Activated T-helper 1 cell treated with anti-CD3 and anti-CD28 coated beads, Interleukin-2, amount 50 U/mL, for 16 hours (primary cell): ENCODE results near the gene G3BP2.
A peak's percentile ranks its signal among the peaks of the same experiment; 100 is the strongest.

ENCODE experiments used
- DNase-seq, 2 donors: peaks; one replicate each; pipeline ENCODE4 v3.0.0-alpha.2; 2020; ENCODE audit warnings: low read depth in 1 of 2, low spot score in 1 of 2

Gene G3BP2

DNA sequence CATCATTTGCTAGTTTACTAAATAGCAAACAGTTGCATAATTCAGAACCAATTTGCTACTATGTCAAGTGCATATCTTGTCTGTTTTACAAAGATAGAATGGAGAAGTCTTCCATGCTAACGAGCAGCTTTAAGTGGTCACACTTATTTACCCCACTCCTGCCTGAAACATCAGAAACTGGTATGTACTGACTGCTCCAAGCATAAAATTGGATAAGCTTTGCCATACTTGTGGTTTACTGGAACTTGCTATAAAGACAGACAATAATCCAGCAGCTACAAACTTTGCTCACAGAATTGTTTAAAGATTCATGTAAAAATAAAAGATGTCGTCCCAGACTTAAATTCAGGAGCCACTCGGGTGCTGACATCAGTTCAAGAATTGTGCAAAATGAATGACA, 29.6 kb downstream of the G3BP2 start:
- no peak for DNase-seq

DNA sequence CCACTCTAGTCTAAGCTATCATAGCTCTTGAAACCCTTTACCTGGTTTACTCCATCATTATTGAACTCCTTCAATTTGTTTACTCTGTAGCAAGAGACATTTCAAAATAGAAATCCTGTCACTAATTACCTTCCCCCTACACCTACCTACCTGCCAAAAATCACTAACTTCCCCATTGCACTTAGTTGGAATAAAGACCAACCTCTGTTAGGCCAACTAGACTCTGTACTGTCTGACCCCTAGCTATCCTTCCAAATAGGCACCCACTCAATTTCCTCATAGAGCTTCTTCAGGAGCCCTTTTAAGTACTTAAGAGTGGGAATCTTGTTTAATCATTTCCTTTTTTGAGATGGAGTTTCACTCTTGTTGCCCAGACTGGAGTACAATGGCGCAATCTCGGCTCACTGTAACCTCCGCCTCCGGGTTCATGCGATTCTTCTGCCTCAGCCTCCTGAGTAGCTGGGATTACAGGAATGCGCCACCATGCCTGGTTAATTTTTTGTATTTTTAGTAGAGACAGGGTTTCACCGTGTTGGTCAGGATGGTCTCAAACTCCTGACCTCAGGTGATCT, 34.0 kb downstream of the G3BP2 start:
- DNase-seq = no peak

DNA sequence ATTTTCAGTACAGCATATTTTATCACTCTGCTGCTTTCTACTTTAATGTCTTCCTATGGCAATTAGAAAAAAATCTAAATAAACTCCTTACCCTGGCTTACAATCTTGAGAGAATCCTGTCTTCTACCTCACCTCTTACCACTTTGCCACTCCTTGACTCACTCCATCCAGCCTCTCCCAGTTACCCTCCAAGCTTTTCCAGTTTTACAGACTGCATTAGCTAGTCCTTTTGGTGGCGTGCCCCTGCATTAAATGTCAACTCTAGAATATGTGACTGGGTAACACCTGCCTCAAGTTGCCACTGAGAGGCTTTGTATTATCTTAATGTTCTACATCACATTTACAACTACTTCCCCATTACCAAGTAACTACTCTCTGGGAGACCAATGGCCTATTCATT, 35.4 kb downstream of the G3BP2 start:
- no peak for DNase-seq

DNA sequence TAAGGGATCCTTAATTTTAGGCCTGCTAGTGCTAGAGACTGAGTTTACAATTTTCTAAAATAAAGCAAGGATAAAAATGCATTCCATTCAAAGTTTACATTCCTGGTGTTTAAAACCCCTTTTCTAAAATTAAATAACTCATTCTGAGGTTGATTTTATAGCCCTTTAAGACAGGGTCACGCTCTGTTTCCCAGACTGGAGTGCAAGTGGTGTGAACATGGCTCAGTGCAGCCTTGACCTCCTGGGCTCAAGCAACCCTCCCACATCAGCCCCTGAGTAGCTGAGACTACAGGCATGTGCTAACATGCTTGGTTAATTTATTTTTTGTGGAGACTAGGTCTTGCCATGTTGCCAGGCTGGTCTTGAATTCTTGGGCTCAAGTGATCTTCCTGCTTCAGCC, 36.0 kb downstream of the G3BP2 start:
- DNase-seq = no peak

- no peak for DNase-seq
These were observed 38.3 kb downstream of the G3BP2 start for GRCh38 chr4:75634951-75635350.

GRCh38 chr4:75634281-75634680, 38.9 kb downstream of the G3BP2 start:
- no peak for DNase-seq

GRCh38 chr4:75633846-75634245, 39.4 kb downstream of the G3BP2 start:
- DNase-seq = no peak

GRCh38 chr4:75630937-75631329, 42.3 kb downstream of the G3BP2 start:
- no peak for DNase-seq

DNA sequence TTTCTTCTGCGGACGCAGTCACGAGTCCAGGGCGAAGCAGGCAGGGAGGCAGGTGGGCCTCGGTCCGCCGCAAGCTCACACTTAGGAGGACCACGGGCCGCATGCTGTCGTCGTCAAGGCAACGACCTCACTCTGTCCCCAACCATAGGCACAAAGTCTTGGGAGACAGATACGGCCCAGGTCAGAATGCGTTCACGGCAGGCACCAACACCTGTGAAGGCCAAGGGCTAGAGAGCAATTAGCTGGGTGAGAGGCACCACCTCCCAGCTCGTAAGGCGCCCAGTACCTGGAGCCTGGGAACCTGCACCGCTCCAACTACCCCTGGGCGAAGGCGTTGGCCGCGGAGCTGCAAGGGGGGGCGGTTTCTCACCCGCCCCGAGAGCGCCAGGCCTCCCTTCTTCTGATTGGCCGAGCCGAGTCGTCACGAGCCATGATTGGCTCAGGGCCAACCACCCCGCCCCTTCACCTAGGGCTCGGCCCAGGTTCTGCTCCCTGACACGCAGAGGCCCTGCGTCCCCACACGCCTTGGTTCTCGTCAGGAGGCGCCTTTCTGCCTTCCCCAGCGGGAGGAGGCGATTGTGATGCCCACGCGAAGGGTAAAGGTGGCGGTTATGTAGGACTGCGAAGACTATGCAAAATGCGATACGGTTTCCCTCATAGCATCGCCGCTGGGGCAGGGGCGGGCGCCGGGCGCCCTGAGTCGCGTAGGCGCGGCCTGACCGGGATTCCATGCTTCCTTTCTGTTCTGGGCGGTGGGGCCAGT, 42.9 kb downstream of the G3BP2 start, which contains the start of gene CDKL2:
CDKL2 (minus strand) TSS at position 355 of the 763 bp plus-strand sequence. CDS start 4,540 bp downstream, outside the sequence.
- peak; percentile 88 to 90 for DNase-seq

- DNase-seq = no peak
These were observed 44.0 kb downstream of the G3BP2 start for GRCh38 chr4:75629239-75629638.

DNA sequence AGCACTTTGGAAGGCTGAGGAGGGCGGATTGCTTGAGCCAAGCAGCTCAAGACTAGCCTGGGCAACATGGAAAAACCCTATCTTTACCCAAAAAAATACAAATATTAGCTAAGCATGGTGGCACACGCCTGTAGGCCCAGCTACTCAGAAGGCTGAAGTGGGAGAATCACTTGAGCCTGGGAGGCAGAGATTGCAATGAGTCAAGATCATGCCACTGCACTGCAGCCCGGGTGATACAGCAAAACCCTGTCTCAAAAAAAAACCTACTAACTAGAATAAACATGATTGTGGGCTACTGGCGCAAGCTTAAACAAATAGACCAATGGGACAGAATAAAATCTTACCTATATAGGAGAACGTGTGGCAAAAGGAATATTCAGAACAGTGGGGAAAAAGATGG, 50.2 kb downstream of the G3BP2 start:
- DNase-seq = no peak

- DNase-seq = no peak
These were observed 51.5 kb downstream of the G3BP2 start for GRCh38 chr4:75621715-75622114.

DNA sequence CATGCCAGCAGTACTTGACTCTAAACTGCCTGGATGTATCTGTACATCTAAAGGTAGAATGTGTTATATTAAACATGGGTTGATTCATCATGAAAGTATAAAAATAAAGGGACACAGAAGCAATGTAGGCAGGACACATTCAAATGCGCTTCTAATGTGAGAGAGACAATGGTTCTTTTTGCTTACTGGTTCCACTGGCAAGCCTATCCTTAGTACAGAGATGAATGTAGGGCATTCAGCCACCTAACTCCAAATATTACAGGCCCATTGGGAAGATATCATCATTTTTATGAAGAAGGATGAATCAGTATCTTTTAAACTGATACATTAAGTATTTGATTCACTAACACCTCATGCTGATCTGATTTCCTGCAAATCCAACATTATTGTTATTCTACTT, 60.9 kb downstream of the G3BP2 start:
- DNase-seq = no peak

- no peak for DNase-seq
These were observed 67.3 kb downstream of the G3BP2 start for GRCh38 chr4:75605928-75606327.

- no peak for DNase-seq
These were observed 73.6 kb downstream of the G3BP2 start for GRCh38 chr4:75599647-75600046.

GRCh38 chr4:75598390-75598789, 74.8 kb downstream of the G3BP2 start:
- DNase-seq = no peak

DNA sequence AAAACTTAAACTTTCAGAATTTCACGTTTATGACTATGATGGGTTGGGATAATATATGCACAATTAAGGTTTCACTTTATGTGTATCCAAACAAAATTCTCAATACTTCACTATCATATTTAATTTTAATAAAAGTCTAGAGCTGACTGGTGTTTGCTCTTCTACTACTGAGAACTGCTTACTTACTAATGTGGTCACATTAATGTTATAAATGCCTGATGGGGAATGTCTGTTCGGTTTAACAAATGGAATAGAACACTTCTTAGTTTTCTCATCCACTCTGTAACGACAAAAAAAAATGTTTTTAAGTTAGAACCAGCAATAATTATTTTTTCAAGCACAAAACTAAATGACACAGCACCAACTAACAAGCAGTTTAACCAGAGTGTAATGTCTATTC, 77.2 kb downstream of the G3BP2 start:
- DNase-seq = no peak

- no peak for DNase-seq
These were observed 79.8 kb downstream of the G3BP2 start for GRCh38 chr4:75593393-75593792.
